HG03045 (cell line): ENCODE data around the gene OR4A15.

ENCODE experiments used
- ATAC-seq: cut with Tn5 transposase; IDR thresholded peaks from one replicate; pipeline ENCODE4 v1.9.1; 2021; ENCODE audit warnings: mild to moderate bottlenecking, moderate library complexity; ENCODE audit not compliant: unreplicated experiment

Gene OR4A15

DNA sequence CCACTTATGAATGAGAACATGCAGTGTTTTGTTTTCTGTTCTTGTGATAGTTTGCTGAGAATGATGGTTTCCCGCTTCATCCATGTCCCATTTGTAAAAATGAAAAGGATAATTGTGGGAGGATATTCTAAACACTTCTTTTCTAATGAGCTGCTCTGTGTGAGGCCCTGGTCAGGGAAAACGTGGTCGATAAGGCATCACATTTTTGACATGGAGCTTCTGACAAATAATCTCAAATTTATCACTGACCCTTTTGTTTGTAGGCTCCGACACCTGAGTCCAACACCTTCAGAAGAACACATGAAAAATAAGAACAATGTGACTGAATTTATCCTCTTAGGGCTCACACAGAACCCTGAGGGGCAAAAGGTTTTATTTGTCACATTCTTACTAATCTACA, at the start of gene OR4A15:
Gene OR4A15 (plus strand): TSS at position 301 of the 400 bp plus-strand sequence. CDS start 0 bp downstream, at position 301.
- ATAC-seq, result no peak

DNA sequence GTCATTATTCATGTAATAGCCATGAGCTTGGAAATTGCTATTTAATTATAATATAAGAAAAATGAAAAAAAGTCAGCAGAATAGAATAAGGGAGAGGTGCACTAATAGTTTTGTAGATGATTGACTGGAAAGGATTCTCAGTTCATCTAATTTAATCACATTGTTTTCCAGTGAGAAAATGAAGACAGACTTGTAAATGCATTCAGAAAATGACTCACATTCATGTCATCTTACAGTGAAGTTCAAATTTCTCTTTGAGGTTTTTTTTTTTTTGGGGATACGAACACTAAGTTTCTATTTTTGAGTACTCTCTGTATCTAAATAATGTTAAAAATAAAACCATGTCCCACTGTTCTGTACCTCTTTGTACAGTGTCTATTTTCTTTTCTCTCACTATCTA, 43.3 kb upstream of the OR4A15 start:
- no peak for ATAC-seq

DNA sequence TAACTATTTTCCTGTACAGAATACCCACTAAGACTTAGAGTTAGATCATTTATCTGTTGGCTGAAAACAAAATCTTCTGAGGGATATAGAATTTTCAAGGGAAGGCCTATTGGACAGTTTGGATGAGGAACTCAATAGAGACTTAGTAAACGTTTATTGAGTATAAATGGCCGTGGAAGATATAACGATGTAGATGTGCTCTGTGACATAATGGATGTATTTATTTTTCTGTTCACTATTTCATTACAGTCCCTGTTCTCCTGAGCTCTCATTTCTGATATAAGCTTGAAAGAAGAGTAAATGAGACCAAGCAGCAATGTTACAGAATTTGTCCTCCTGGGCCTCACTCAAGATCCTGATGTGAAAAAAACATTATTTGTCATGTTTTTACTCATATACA, 24.9 kb upstream of the OR4A15 start, which contains the start of gene OR4A16:
Gene OR4A16 (plus strand): TSS at position 301 of the 400 bp plus-strand sequence. CDS start 0 bp downstream, at position 301.
- ATAC-seq, result no peak

DNA sequence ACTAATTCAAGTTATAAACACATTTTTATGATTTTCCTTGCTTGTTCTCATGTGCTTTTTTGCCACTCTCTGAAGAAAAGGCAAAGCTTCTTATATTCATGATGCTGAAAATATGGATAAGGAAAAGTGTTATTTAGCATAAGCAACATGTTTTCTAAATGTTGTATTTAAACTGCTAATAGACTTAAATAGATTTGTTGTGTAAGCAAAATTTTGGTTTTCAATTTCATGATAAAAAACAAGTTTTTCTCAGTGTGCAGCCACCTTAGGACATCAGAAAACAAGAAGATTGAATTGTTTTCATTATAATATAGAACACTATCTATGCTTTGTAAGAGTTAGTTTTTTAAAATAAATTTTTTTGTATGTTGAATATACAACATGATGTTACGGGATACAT, 22.5 kb upstream of the OR4A15 start:
- no peak for ATAC-seq

DNA sequence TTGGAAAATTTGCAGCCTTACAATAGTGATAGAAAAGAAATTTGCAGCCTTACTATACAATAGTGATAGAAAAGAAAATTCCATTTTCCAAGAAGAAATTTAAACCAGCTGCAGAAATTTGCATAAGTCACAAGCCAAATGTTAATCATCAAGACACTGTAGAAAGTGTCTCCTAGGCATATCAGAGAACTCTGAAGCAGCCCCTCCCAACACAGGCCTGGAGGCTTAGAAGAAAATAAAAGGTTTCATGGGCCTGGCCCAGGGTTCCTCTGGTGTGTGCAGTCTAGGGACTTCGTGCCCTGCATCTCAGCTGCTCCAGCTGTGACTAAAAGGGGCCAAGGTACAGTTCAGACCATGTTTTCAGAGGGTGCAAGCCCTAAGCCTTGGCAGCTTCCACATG, 18.7 kb upstream of the OR4A15 start:
- ATAC-seq, result no peak

DNA sequence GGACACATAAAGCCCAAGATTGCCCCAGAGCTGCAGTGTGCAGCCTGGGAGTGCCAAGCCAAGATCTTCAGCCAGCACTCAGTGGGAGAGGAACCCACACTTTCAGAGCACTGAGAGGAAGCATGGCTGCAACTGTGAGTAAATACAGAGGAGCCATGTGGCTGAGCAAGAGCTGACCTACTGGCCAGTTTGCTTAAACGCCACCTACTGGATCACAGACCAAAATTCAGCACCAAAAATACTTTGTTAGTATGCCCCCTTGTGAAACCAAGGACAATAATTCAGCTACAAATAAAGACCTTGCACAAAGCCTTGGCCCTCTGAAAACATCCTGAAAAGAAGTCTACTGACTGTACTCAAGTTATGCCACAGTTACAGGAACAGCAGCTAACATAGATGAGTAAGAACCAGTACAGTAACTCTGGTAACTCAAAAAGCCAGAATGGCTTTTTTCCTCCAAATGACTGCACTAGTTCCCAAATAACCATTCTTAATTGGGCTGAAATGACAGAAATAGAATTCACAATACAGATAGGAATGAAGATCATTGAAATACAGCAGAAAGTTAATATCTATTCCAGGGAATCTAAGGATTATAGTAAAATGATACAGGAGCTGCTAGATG, 10.1 kb upstream of the OR4A15 start:
- ATAC-seq, result no peak

DNA sequence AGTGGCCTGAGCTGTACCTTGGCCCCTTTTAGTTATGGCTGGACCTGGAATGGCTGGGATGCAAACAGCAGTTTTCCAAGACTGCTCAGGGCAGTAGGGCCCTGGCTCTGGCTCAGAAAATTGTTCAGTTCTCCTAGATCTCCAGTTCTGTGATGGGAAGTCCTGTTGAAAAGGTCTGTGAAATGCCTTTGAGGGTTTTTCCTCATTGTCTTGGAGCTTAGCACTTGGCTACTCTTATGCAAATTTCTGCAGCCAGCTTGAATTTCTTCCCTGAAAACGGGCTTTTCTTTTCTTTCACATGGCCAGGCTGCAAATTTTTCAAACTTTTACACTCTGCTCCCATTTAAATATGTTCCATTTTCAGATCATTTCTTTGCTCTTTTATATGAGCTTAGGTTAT, 33.2 kb downstream of the OR4A15 start:
- no peak for ATAC-seq
